ENCODE measurements around the gene POU6F2. TPM values are rescaled to one million over a fixed set of nuclear protein-coding genes. Genes with fewer than 3 reads are reported as not detected.

The POU6F2 gene
- total RNA-seq, 1 experiment from 2014 or later, result 2.9 TPM

GRCh38 chr7:39394105-39394680 lies 416.5 kb downstream of the POU6F2 start:
- Mint-ChIP-seq H3K36me3 (no peaks in the 10 kb centered on the region), H3K4me1 (peaks cover 23% of the 10 kb centered on the region), H3K27me3 (ENCODE audit: low read depth) (no peaks in the 10 kb centered on the region), H3K9me3 (no peaks in the 10 kb centered on the region), H3K4me3 (no peak overlapping the region), H3K27ac (no peak overlapping the region)
- POLR2A ChIA-PET, result no interaction called here
- CTCF ChIA-PET, result interaction anchor here (2.9 kb wide), 1 partner anchor 60 kb away, joined by 9 read pairs; no protein-coding TSS in a partner anchor
- no peak for TF ChIP-seq CBFB (CRISPR knock-in tag; IDR thresholded peaks at IDR 0.05; ENCODE audit: low read depth)
- TF ChIP-seq NFATC4 (CRISPR knock-in tag; IDR thresholded peaks at IDR 0.05), result no peak
- no peak for TF ChIP-seq STAT6 (CRISPR knock-in tag; conservative IDR thresholded peaks at IDR 0.05; ENCODE audit: low read depth)
- no peak for TF ChIP-seq ATF6 (CRISPR knock-in tag; IDR thresholded peaks at IDR 0.05)
- TF ChIP-seq ZNF512 (CRISPR knock-in tag; IDR thresholded peaks at IDR 0.05; ENCODE audit: borderline replicate concordance), result no peak
- no peak for TF ChIP-seq GTF2I (CRISPR knock-in tag; conservative IDR thresholded peaks at IDR 0.05)
- TF ChIP-seq CTCF (IDR thresholded peaks at IDR 0.05), result no peak
- no peak for TF ChIP-seq ELF4 (CRISPR knock-in tag; IDR thresholded peaks at IDR 0.05; ENCODE audit: low read depth)
- TF ChIP-seq FOXJ3 (CRISPR knock-in tag; IDR thresholded peaks at IDR 0.05; ENCODE audit: borderline replicate concordance), result no peak
- ATAC-seq (no peak), DNase-seq (ENCODE audit: low spot score) (no peak)

- peaks cover 29% of the 10 kb centered on the region for H3K4me1 Mint-ChIP-seq
- POLR2A ChIA-PET, result no interaction called here
- H3K27ac Mint-ChIP-seq, result no peak overlapping the region
- TF ChIP-seq ZNF121 (CRISPR knock-in tag; IDR thresholded peaks at IDR 0.05) (peak; percentile 94), GABPB1 (CRISPR knock-in tag; IDR thresholded peaks at IDR 0.05) (no peak)
- ATAC-seq, result no peak
- H3K9me3 Mint-ChIP-seq, result no peaks in the 10 kb centered on the region
- CTCF ChIA-PET, result no interaction called here
- no peak overlapping the region for H3K4me3 Mint-ChIP-seq
- no peaks in the 10 kb centered on the region for H3K36me3 Mint-ChIP-seq
- no peak for DNase-seq (ENCODE audit: low spot score)
- no peaks in the 10 kb centered on the region for H3K27me3 Mint-ChIP-seq (ENCODE audit: low read depth)
Measured at GRCh38 chr7:39399458-39399857, 421.7 kb downstream of the POU6F2 start.

- peak overlapping the region; percentile 69; the same call in 1 of the 2 replicates for H3K27ac Mint-ChIP-seq
- H3K4me1 Mint-ChIP-seq, result peaks cover 24% of the 10 kb centered on the region
- H3K36me3 Mint-ChIP-seq, result no peaks in the 10 kb centered on the region
- no peak overlapping the region for H3K4me3 Mint-ChIP-seq
- H3K9me3 Mint-ChIP-seq, result no peaks in the 10 kb centered on the region
- POLR2A ChIA-PET, result no interaction called here
- CTCF ChIA-PET, result interaction anchor here (1.2 kb wide), 1 partner anchor 54 kb away, joined by 4 read pairs; no protein-coding TSS in a partner anchor
- DNase-seq (ENCODE audit: low spot score) (no peak), ATAC-seq (peak; percentile 87)
- no peaks in the 10 kb centered on the region for H3K27me3 Mint-ChIP-seq (ENCODE audit: low read depth)
- TF ChIP-seq CTCF (IDR thresholded peaks at IDR 0.05) (no peak), IRF1 (CRISPR knock-in tag; IDR thresholded peaks at IDR 0.05) (no peak), ATF3 (CRISPR knock-in tag; conservative IDR thresholded peaks at IDR 0.05) (no peak), ZBTB21 (CRISPR knock-in tag; IDR thresholded peaks at IDR 0.05; ENCODE audit: borderline replicate concordance) (no peak), ZNF138 (CRISPR knock-in tag; conservative IDR thresholded peaks at IDR 0.05) (no peak), ZNF425 (CRISPR knock-in tag; conservative IDR thresholded peaks at IDR 0.05) (no peak), NR1H2 (CRISPR knock-in tag; IDR thresholded peaks at IDR 0.05) (no peak)
Measured at GRCh38 chr7:39399986-39400385, 422.3 kb downstream of the POU6F2 start.
